Measurements from ENCODE around the gene SET.

Gene SET

DNA sequence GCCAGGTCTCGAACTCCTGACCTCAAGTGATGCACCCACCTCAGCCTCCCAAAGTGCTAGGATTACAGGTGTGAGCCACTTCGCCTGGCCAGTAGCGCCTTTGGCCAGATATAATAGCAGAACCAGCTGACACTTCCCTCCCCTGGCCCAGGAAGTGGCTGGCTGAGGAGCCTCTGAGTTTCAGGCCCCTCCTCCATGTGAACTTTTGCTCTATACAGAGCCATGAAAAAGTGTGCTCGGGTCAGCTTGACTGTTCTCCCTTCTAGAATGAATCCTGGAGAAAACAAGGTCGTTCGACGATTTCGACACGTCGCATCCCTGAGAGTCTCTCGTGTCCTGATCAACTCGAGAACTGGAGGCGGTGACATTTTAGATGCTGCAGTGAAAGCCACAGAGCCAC is 43.6 kb downstream of the SET start:
- no peak for DNase-seq

DNA sequence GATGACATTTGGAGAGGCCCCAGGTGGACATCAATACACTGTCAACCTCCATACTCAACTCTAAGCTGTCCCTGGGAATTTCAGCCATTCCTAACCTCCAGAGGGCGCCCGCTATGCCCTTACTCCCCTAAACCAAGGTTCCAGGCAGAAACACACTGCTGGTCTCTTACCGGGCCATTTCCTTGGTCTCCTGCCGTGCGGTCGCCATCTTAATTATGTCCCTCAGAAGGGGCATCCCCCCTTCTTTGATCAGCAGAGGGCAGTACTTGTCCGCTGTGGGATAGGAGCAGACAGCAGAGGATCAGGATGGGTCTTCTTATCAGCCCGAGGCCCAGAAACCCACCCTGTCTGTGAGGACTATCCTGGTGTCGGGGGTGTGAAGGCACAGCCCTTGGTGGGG is 44.2 kb downstream of the SET start:
- DNase-seq, result no peak

DNA sequence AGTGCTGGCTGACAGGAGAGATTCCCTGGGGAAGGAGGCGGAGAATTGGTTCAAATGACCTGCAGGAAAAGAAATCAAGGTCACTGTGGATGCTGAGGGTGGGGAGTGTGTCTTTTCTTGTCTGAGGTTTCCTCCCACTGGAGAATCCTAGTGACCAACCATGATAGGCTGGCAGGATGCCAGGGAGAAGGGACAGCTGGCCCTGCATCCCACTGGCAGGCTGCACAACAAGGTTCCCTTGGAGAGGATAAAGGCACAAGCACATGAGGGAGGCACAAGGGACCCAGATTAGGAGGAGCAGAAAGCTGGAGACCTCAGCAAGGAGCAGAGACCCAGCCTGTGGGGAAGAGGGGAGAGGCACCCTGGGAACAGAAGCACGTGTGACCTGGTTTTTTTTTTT is 46.4 kb downstream of the SET start:
- no peak for DNase-seq

DNA sequence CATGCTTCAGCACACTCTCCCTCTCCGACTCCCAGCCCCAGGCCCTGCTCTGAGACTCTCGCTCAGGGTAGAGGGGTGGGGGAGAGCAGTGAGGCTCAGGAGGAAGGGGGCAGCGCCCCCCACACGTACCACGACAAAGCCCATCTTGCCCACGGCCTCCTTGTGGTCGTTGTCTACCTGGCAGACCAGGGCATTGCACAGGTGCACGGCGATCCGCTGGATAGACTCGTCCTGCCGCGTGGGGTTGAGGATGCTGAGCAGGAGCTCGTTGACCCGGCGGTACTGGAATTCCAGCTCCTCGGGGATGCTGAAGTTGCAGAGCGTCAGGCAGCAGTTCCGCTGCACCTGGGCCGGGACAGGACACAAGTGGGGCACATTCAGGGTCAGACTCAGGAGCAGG is 53.4 kb downstream of the SET start:
- DNase-seq, result no peak

DNA sequence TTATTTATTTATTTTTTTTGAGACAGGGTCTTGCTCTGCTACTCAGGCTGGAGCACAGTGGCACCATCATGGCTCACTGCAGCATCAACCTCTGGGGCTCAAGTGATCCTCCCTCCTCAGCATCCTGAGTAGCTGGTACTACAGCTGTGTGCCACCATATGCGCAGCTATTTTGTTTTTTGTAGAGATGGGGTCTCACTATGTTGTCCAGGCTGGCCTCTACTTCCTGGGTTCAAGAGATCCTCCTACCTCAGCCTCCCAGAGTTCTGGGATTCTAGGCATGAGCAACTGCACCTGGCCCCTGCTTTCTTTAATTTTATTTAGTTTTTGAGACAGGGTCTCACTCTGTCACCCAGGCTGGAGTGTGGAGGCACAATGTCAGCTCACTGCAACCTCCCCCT is 54.4 kb downstream of the SET start:
- no peak for DNase-seq

Data from activated CD4-positive, alpha-beta T cell treated with anti-CD3 and anti-CD28 coated beads, Interleukin-2, amount 50 U/mL, for 1 hour (primary cell).